DOHH2 (cell line): ENCODE measurements around the gene TBXA2R.

Experiments used
- H3F3A ChIP-seq: fragments of 200-600 bp; sonication (generic), shearing (Covaris generic); 2 replicates; pipeline ENCODE4 v1.6.0; 2016; ENCODE audit warnings: antibody characterized with exemption, mild to moderate bottlenecking; ENCODE audit not compliant: control insufficient read depth, insufficient read depth
- H3K27ac ChIP-seq: fragments of 200-600 bp; sonication (generic); 2 replicates; pipeline ENCODE4 v1.5.1; 2014; ENCODE audit warnings: low read depth, mild to moderate bottlenecking, low read length, moderate library complexity
- H3K27me3 ChIP-seq: fragments of 200-600 bp; sonication (generic); 2 replicates; pipeline ENCODE4 v1.6.1; 2014; ENCODE audit warnings: mild to moderate bottlenecking, low read length, mixed read lengths; ENCODE audit not compliant: control insufficient read depth
- H3K36me3 ChIP-seq: fragments of 200-600 bp; sonication (generic); 2 replicates; pipeline ENCODE4 v1.6.1; 2014; ENCODE audit warnings: mild to moderate bottlenecking, low read length, moderate library complexity, mixed read lengths; ENCODE audit not compliant: control insufficient read depth
- H3K4me1 ChIP-seq: fragments of 200-600 bp; sonication (generic); 2 replicates; pipeline ENCODE4 v1.6.1; 2014; ENCODE audit warnings: mild to moderate bottlenecking, low read length, mixed read lengths; ENCODE audit not compliant: control insufficient read depth
- H3K4me2 ChIP-seq: fragments of 200-600 bp; sonication (generic); 2 replicates; pipeline ENCODE4 v1.6.0; 2014; ENCODE audit warnings: mild to moderate bottlenecking, low read length, moderate library complexity
- H3K4me3 ChIP-seq: fragments of 200-600 bp; sonication (generic); 2 replicates; pipeline ENCODE4 v1.5.1; 2014; ENCODE audit warnings: mild to moderate bottlenecking, low read length, mixed read lengths
- H3K79me2 ChIP-seq: fragments of 200-600 bp; sonication (generic); 2 replicates; pipeline ENCODE4 v1.6.1; 2014; ENCODE audit warnings: mild to moderate bottlenecking, low read length, mixed read lengths; ENCODE audit not compliant: control insufficient read depth
- H3K9me2 ChIP-seq: fragments of 200-600 bp; sonication (generic); replicated peaks from 2 replicates; pipeline ENCODE4 v1.6.1; 2014; ENCODE audit warnings: mild to moderate bottlenecking, low read length, mixed read lengths; ENCODE audit not compliant: control insufficient read depth
- H3K9me3 ChIP-seq: fragments of 200-600 bp; sonication (generic); 2 replicates; pipeline ENCODE4 v1.6.1; 2014; ENCODE audit warnings: antibody characterized with exemption, low read length, mixed read lengths; ENCODE audit not compliant: control insufficient read depth, insufficient read depth
- H4K20me1 ChIP-seq: fragments of 200-600 bp; sonication (generic); 2 replicates; pipeline ENCODE4 v1.6.0; 2014; ENCODE audit warnings: low read depth, mild to moderate bottlenecking, antibody characterized with exemption, low read length, moderate library complexity; ENCODE audit not compliant: control insufficient read depth, insufficient read depth
- CTCF ChIP-seq: fragments of 200-600 bp; sonication (generic); IDR thresholded peaks from one replicate; pipeline ENCODE4 v1.5.1; 2014; ENCODE audit warnings: antibody characterized with exemption, mild to moderate bottlenecking, low read depth, low read length; ENCODE audit not compliant: poor library complexity, severe bottlenecking
- EZH2phosphoT487 ChIP-seq: fragments of 200-600 bp; sonication (generic); IDR thresholded peaks from 2 replicates; pipeline ENCODE4 v1.6.1; 2017; ENCODE audit warnings: borderline replicate concordance, mild to moderate bottlenecking, antibody characterized with exemption, low read length, moderate library complexity, mixed read lengths

TBXA2R gene

GRCh38 chr19:3573858-3574637 is 32.6 kb downstream of the TBXA2R start:
- H3K4me1 ChIP-seq, result peaks cover 10% of the 10 kb centered on the region
- no peaks in the 10 kb centered on the region for H3K9me3 ChIP-seq
- H3K4me3 ChIP-seq, result peak overlapping the region; percentile 93
- H3K9me2 ChIP-seq, result no peaks in the 10 kb centered on the region
- H3K79me2 ChIP-seq, result peaks cover 6% of the 10 kb centered on the region
- H3K4me2 ChIP-seq, result peak overlapping the region; percentile 92
- no peak overlapping the region for H3K27ac ChIP-seq
- no peak for TF ChIP-seq CTCF
- TF ChIP-seq EZH2phosphoT487, result no peak
- peaks cover 16% of the 10 kb centered on the region for H3K36me3 ChIP-seq
- no peaks in the 10 kb centered on the region; the same call in 1 of the 2 replicates for H3F3A ChIP-seq
- no peaks in the 10 kb centered on the region for H3K27me3 ChIP-seq
- H4K20me1 ChIP-seq, result no peaks in the 10 kb centered on the region; the same call in 1 of the 2 replicates

DNA sequence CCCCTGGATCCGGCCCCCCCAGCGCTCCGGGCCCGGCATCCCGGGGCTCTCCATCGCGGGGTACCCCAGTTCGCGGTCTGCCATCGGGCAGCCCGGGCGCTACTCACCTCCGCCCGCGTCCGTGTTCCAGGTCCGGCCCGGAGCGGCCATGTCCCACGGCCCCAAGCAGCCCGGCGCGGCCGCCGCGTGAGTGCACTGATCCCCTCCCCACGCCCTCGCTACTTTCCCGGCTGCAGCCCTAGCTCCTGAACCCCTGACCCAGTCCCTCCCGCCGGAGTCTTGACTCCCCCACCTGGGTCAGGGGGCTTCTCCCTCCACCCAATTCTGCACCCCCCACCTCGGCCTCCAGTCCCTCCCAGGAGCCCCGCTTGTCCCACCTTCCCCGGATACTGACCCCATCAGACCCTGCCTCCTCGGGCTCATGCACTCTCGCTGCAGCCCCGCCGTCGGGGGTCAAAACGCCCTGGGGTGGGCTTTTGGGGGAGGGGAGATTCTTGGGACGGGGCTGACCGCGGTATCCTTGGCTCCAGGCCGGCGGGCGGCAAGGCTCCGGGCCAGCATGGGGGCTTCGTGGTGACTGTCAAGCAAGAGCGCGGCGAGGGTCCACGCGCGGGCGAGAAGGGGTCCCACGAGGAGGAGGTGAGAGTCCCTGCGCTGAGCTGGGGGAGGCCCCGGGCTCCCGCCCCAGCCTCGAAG is 33.4 kb downstream of the TBXA2R start:
- Histone ChIP-seq H4K20me1 (no peaks in the 10 kb centered on the region; the same call in 1 of the 2 replicates), H3K36me3 (peaks cover 16% of the 10 kb centered on the region), H3K27me3 (no peaks in the 10 kb centered on the region), H3K27ac (peak overlapping the region; percentile 46), H3K9me3 (no peaks in the 10 kb centered on the region), H3F3A (no peaks in the 10 kb centered on the region; the same call in 1 of the 2 replicates), H3K4me3 (peak overlapping the region; percentile 93), H3K4me2 (peak overlapping the region; percentile 92), H3K9me2 (no peaks in the 10 kb centered on the region), H3K4me1 (peaks cover 10% of the 10 kb centered on the region), H3K79me2 (peaks cover 6% of the 10 kb centered on the region)
- TF ChIP-seq CTCF (no peak), EZH2phosphoT487 (no peak)

DNA sequence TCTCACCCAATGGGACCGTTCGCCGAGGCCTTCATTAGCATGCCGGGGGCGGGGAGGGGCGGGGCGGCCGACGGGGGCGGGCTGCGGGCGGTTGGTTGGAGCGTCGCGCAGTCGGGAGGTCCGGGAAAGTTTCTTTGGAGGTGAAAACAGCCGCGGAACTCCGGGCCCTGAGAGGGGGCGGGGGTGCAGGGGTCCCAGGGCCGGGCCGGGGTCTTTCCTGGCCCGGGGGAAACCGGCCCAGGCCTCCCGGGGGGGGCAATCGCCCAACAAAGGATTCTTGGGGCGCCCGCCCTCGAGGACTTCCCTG is 33.9 kb downstream of the TBXA2R start, which contains the start of gene HMG20B:
TSS of gene HMG20B (plus strand) at position 90 of the 307 bp plus-strand sequence. CDS start 366 bp downstream, outside the sequence.
- peak within 1 kb of the TSS; percentile 46 for H3K27ac ChIP-seq
- H3K9me3 ChIP-seq, result no peaks in the 10 kb centered on the region

More for the DNA sequence above, 33.9 kb downstream of the TBXA2R start, which contains the start of gene HMG20B:
- peak within 1 kb of the TSS; percentile 92 for H3K4me2 ChIP-seq
- H3K4me3 ChIP-seq, result peak within 1 kb of the TSS; percentile 93
- TF ChIP-seq EZH2phosphoT487, result no peak
- peaks cover 6% of the 10 kb centered on the region for H3K79me2 ChIP-seq
- H3K9me2 ChIP-seq, result no peaks in the 10 kb centered on the region
- H3K4me1 ChIP-seq, result peaks cover 10% of the 10 kb centered on the region
- H3K36me3 ChIP-seq, result peaks cover 16% of the 10 kb centered on the region
- H3K27me3 ChIP-seq, result no peaks in the 10 kb centered on the region
- H3F3A ChIP-seq, result no peaks in the 10 kb centered on the region; the same call in 1 of the 2 replicates
- no peaks in the 10 kb centered on the region; the same call in 1 of the 2 replicates for H4K20me1 ChIP-seq
